K562 (cell line): ENCODE measurements around the gene KNL1. TPM values are rescaled to one million over a fixed set of nuclear protein-coding genes. Genes with fewer than 3 reads are reported as not detected.

Source experiments
- ATAC-seq: fragments of 200-7000 bp; cut with Tn5 transposase; 3 replicates; pipeline ENCODE4 v1.9.1; 2020; ENCODE audit warnings: moderate library complexity
- BruUV-seq: library from RNA; stranded (reverse); fragments of 400-500 nt; replicated peaks from 2 replicates; lab custom pipeline; 2021; lab: Mats Ljungman, UMichigan
- CTCF ChIA-PET: fragments of 300-600 bp; formaldehyde crosslinking; extraction: SDS; loops from one replicate; lab custom pipeline; 2021; ENCODE audit warnings: low intra/inter-chr PET ratio; lab: Yijun Ruan, JAX
- POLR2A ChIA-PET: fragments of 300-600, 350-650 bp; sonication (Branson Sonifier 250); formaldehyde crosslinking; extraction: SDS; loops from one replicate; lab custom pipeline; 2021; ENCODE audit warnings: antibody characterized with exemption, inconsistent platforms; lab: Yijun Ruan, JAX
- DNase-seq, 4 experiments: peaks; one replicate each; pipeline versions ENCODE4 v3.0.0 to v3.0.0-alpha.2; 2011 to 2018; ENCODE audit warnings: low spot score in 3 of 4, mixed read lengths in 3 of 4; ENCODE audit errors: extremely low read depth in 1 of 4
- FAIRE-seq: peaks from 2 replicates; lab custom pipeline; 2011; peaks lifted over from hg19 to GRCh38; lab: Jason Lieb, UNC
- H2AFZ ChIP-seq: 2 replicates; pipeline ENCODE4 v1.6.0; 2011; ENCODE audit warnings: low read depth, low read length, control low read depth, inconsistent platforms
- H3K27ac ChIP-seq: fragments of 200-600 bp; 3 replicates; pipeline ENCODE4 v1.8.0; 2011; ENCODE audit warnings: low read depth, mild to moderate bottlenecking, control low read depth, inconsistent platforms, low read length, moderate library complexity, mixed read lengths; ENCODE audit errors: extremely low read depth
- H3K27me3 ChIP-seq, 2 experiments: fragments of 300-600 bp in 1 of 2; 2 replicates in 1 of 2; 3 replicates in 1 of 2; pipeline versions ENCODE4 v1.6.0 to v1.8.0; 2011; ENCODE audit warnings: inconsistent platforms in 2 of 2, low read length in 2 of 2, mild to moderate bottlenecking in 1 of 2, mixed read lengths in 1 of 2, moderate library complexity in 1 of 2; ENCODE audit not compliant: control insufficient read depth in 2 of 2, insufficient read depth in 2 of 2
- H3K36me3 ChIP-seq: fragments of 300-600 bp; 3 replicates; pipeline ENCODE4 v1.8.0; 2011; ENCODE audit warnings: mild to moderate bottlenecking, low read length, inconsistent platforms; ENCODE audit not compliant: control insufficient read depth, insufficient read depth
- H3K4me1 ChIP-seq, 2 experiments: fragments of 200-600 bp in 1 of 2; replicated peaks in 1 of 2; 2 replicates in 1 of 2; 3 replicates in 1 of 2; pipeline versions ENCODE4 v1.5.1 to v1.8.0; 2011; ENCODE audit warnings: inconsistent platforms in 2 of 2, low read length in 2 of 2, mild to moderate bottlenecking in 1 of 2, mixed read lengths in 1 of 2, moderate library complexity in 1 of 2; ENCODE audit not compliant: control insufficient read depth in 2 of 2, insufficient read depth in 2 of 2
- H3K4me2 ChIP-seq: 2 replicates; pipeline ENCODE4 v1.6.1; 2011; ENCODE audit warnings: low read length, control low read depth, inconsistent platforms, mixed read lengths; ENCODE audit not compliant: insufficient read depth
- H3K4me3 ChIP-seq: fragments of 200-600 bp; sonication (generic), shearing (Covaris generic); 2 replicates; pipeline ENCODE4 v1.5.1; 2016; ENCODE audit warnings: control low read depth, inconsistent platforms
- H3K79me2 ChIP-seq: fragments of 200-600 bp; 3 replicates; pipeline ENCODE4 v1.8.0; 2011; ENCODE audit warnings: low read length, inconsistent platforms; ENCODE audit not compliant: control insufficient read depth, insufficient read depth
- H3K9ac ChIP-seq, 2 experiments: 2 replicates each; pipeline versions ENCODE4 v1.6.0 to v1.6.1; 2011; ENCODE audit warnings: low read depth in 2 of 2, low read length in 2 of 2, control low read depth in 1 of 2, inconsistent platforms in 1 of 2, mild to moderate bottlenecking in 1 of 2, mixed read lengths in 1 of 2; ENCODE audit not compliant: insufficient read depth in 1 of 2
- H3K9me1 ChIP-seq: one replicate; pipeline ENCODE4 v1.6.0; 2011; ENCODE audit warnings: inconsistent platforms, mild to moderate bottlenecking, low read length, moderate library complexity; ENCODE audit not compliant: control insufficient read depth, insufficient read depth
- H3K9me3 ChIP-seq: replicated peaks from 2 replicates; pipeline ENCODE4 v1.5.1; 2011; ENCODE audit warnings: low read depth, low read length, inconsistent platforms; ENCODE audit not compliant: control insufficient read depth, insufficient read depth
- H4K20me1 ChIP-seq: replicated peaks from 2 replicates; pipeline ENCODE4 v1.6.1; 2011; ENCODE audit warnings: low read length, inconsistent platforms, mixed read lengths; ENCODE audit not compliant: control insufficient read depth, insufficient read depth
- HINFP ChIP-seq: fragments of 450-650 bp; conservative IDR thresholded peaks from 2 replicates; pipeline ENCODE4 v1.6.1; 2016; ENCODE audit warnings: missing genetic modification characterization, low read depth, mild to moderate bottlenecking, control low read depth, missing compliant biosample characterization
- HNRNPH1 ChIP-seq: fragments of 200-400 bp; formaldehyde crosslinking; optimal IDR thresholded peaks from 2 replicates; pipeline ENCODE3; 2017; ENCODE audit warnings: low read depth, mild to moderate bottlenecking, low read length, moderate library complexity
- NFATC3 ChIP-seq: fragments of 450-650 bp; IDR thresholded peaks from 2 replicates; pipeline ENCODE4 v1.6.1; 2017; ENCODE audit warnings: mild to moderate bottlenecking
- ZNF592 ChIP-seq: fragments of 450-650 bp; IDR thresholded peaks from 2 replicates; pipeline ENCODE4 v1.6.1; 2017; ENCODE audit warnings: antibody characterized with exemption, mild to moderate bottlenecking
- ZZZ3 ChIP-seq: fragments of 450-650 bp; IDR thresholded peaks from 2 replicates; pipeline ENCODE4 v1.6.1; 2016; ENCODE audit warnings: antibody characterized with exemption, mild to moderate bottlenecking, moderate library complexity
- WGBS: fragments of 100-300 bp; shearing (Covaris generic); methylation state at CpG from one replicate; pipeline ENCODE4 v1.1.6; 2016; ENCODE audit warnings: low coverage, mixed read lengths; ENCODE audit not compliant: insufficient coverage; ENCODE audit errors: missing lambda C conversion rate; 5-methylcytosine and 5-hydroxymethylcytosine counted together
- in situ Hi-C: fragments of 300-500 bp; cut with MboI; formaldehyde crosslinking; loops from 4 replicates; pipeline ENCODE4 v1.15.0; 2018; ENCODE audit warnings: inconsistent platforms, mixed read lengths
- intact Hi-C: fragments of 100-400 bp; cut with micrococcal nuclease; formaldehyde crosslinking; loops from 2 replicates; pipeline ENCODE4 v1.14.2; 2022
- polyA plus RNA-seq, 8 experiments: library from polyadenylated mRNA; depleted of rRNA in 4 of 8; stranded (reverse) in 5 of 8; unstranded in 3 of 8; fragments of >200 nt; fragmentation: Nextera tagmentation in 2 of 8; fragmentation: Illumina TruSeq in 1 of 8; extraction: Ambion mirVana in 2 of 8; extraction: Trizol in 1 of 8; gene quantifications; 2 replicates each; pipeline versions ENCODE4 v1.2.1 to v1.2.3, GENCODE V29; 2011 to 2014; ENCODE audit warnings: inconsistent platforms in 1 of 8, missing spikeins in 1 of 8
- total RNA-seq, 7 experiments: library from RNA; depleted of rRNA in 6 of 7; stranded (reverse); fragments of >200 nt in 6 of 7; fragmentation: Illumina TruSeq in 2 of 7; extraction: Trizol in 2 of 7; gene quantifications; 2 replicates each; pipeline versions ENCODE4 v1.2.1 to v1.2.3, GENCODE V29; 2011 to 2021; ENCODE audit warnings: low replicate concordance in 1 of 7
- TF ChIP-seq, protein P1 (sequence below): fragments of 250-450 bp; sonication (Bioruptor Pico); IDR thresholded peaks from 2 replicates; pipeline ENCODE4 v1.4.0; 2020
- TF ChIP-seq, protein P2 (sequence below): fragments of 250-450 bp; sonication (Bioruptor Pico); IDR thresholded peaks from 2 replicates; pipeline ENCODE4 v1.4.0; 2020; ENCODE audit warnings: mild to moderate bottlenecking, moderate library complexity

The KNL1 gene
- total and polyA plus RNA-seq, 9 of the 15 experiments (the other 6 are each of a cell fraction or from before 2014, with no cell fraction given), result 14.5 to 65.4 (median 34.6) TPM

DNA sequence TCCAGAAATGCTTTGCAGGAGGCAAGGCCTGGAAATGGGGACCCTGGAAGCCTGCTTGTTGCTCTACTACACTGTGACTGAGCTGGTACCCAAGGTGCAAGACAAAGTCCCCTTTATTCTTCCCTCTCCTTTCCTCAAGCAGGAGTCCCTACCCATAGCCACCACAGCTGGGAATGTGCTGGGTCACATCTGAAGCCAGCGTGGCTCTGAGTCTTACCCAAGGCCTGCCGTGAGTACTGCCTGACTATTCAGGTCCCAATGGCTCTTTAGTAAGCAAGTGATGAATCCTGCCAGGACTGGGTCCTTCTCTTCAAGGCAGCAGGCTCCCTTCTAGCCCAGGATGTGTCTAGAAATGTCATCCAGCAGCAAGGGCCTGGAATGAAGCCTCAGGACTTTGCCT lies 91.3 kb downstream of the KNL1 start:
- peak; percentile 31 for ATAC-seq
- no peaks in the 10 kb centered on the region for H3K4me1 ChIP-seq
- no peaks in the 10 kb centered on the region for H3K9me1 ChIP-seq
- no peaks in the 10 kb centered on the region for H3K36me3 ChIP-seq
- no peaks in the 10 kb centered on the region for H3K79me2 ChIP-seq
- intact Hi-C loops (no loop called here), in situ Hi-C loops (no loop called here)
- no peak overlapping the region for H3K4me2 ChIP-seq
- H3K27ac ChIP-seq, result no peak overlapping the region
- no peaks in the 10 kb centered on the region for H3K27me3 ChIP-seq
- no peak for DNase-seq
- no peaks in the 10 kb centered on the region for H3K9me3 ChIP-seq
- POLR2A ChIA-PET, result interaction anchor here (0.8 to 3.3 kb wide), 3 partner anchors 9 to 101 kb away, joined by 3 to 13 read pairs (median 5); partner anchors contain the start of gene RAD51
- CTCF ChIA-PET, result no interaction called here
- 82% methylated on average over 2 of the region's 2 CpGs for WGBS
- H3K9ac ChIP-seq, result no peak overlapping the region
- no peak for FAIRE-seq
- BruUV-seq, result no TSS peak
- no peak overlapping the region for H3K4me3 ChIP-seq
- H4K20me1 ChIP-seq, result no peaks in the 10 kb centered on the region
- no peak overlapping the region for H2AFZ ChIP-seq
- TF ChIP-seq HNRNPH1, result no peak
- TF ChIP-seq, protein P1, sequence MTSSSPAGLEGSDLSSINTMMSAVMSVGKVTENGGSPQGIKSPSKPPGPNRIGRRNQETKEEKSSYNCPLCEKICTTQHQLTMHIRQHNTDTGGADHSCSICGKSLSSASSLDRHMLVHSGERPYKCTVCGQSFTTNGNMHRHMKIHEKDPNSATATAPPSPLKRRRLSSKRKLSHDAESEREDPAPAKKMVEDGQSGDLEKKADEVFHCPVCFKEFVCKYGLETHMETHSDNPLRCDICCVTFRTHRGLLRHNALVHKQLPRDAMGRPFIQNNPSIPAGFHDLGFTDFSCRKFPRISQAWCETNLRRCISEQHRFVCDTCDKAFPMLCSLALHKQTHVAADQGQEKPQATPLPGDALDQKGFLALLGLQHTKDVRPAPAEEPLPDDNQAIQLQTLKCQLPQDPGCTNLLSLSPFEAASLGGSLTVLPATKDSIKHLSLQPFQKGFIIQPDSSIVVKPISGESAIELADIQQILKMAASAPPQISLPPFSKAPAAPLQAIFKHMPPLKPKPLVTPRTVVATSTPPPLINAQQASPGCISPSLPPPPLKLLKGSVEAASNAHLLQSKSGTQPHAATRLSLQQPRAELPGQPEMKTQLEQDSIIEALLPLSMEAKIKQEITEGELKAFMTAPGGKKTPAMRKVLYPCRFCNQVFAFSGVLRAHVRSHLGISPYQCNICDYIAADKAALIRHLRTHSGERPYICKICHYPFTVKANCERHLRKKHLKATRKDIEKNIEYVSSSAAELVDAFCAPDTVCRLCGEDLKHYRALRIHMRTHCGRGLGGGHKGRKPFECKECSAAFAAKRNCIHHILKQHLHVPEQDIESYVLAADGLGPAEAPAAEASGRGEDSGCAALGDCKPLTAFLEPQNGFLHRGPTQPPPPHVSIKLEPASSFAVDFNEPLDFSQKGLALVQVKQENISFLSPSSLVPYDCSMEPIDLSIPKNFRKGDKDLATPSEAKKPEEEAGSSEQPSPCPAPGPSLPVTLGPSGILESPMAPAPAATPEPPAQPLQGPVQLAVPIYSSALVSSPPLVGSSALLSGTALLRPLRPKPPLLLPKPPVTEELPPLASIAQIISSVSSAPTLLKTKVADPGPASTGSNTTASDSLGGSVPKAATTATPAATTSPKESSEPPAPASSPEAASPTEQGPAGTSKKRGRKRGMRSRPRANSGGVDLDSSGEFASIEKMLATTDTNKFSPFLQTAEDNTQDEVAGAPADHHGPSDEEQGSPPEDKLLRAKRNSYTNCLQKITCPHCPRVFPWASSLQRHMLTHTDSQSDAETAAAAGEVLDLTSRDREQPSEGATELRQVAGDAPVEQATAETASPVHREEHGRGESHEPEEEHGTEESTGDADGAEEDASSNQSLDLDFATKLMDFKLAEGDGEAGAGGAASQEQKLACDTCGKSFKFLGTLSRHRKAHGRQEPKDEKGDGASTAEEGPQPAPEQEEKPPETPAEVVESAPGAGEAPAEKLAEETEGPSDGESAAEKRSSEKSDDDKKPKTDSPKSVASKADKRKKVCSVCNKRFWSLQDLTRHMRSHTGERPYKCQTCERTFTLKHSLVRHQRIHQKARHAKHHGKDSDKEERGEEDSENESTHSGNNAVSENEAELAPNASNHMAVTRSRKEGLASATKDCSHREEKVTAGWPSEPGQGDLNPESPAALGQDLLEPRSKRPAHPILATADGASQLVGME (CRISPR knock-in tag), result no peak
- no peak for TF ChIP-seq ZZZ3
- no peak for TF ChIP-seq HINFP (tag)
- TF ChIP-seq, protein P2, sequence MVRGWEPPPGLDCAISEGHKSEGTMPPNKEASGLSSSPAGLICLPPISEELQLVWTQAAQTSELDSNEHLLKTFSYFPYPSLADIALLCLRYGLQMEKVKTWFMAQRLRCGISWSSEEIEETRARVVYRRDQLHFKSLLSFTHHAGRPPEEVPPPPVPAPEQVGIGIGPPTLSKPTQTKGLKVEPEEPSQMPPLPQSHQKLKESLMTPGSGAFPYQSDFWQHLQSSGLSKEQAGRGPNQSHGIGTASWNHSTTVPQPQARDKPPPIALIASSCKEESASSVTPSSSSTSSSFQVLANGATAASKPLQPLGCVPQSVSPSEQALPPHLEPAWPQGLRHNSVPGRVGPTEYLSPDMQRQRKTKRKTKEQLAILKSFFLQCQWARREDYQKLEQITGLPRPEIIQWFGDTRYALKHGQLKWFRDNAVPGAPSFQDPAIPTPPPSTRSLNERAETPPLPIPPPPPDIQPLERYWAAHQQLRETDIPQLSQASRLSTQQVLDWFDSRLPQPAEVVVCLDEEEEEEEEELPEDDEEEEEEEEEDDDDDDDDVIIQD, result no peak
- TF ChIP-seq ZNF592, result no peak
- no peak for TF ChIP-seq NFATC3
